HCT116 (cell line): ENCODE results near the gene FRMD4A. TPM values are rescaled to one million over a fixed set of nuclear protein-coding genes. Genes with fewer than 3 reads are reported as not detected.
"Not testable (repeated sequence)": the region's sequence is repeated elsewhere in the genome, so short reads cannot be mapped to it uniquely, and the experiment has no call there.

ENCODE experiments used
- ATAC-seq: fragments of 200-7000 bp; cut with Tn5 transposase; 2 replicates; pipeline ENCODE4 v1.9.1; 2020; ENCODE audit warnings: mild to moderate bottlenecking, moderate library complexity
- BruUV-seq: library from RNA; stranded (reverse); fragments of 400-500 nt; replicated peaks from 2 replicates; lab custom pipeline; 2021; lab: Mats Ljungman, UMichigan
- CTCF ChIA-PET: fragments of 300-600 bp; sonication (Branson Sonifier 250); formaldehyde crosslinking; loops from one replicate; lab custom pipeline; 2021; ENCODE audit warnings: antibody characterized with exemption; lab: Charles Lee
- POLR2A ChIA-PET: fragments of 300-600, 350-600 bp; sonication (Branson Sonifier 250); formaldehyde crosslinking; loops from one replicate; lab custom pipeline; 2021; ENCODE audit warnings: antibody characterized with exemption; lab: Charles Lee
- RAD21 ChIA-PET, 2 experiments: fragments of 300-600 bp; sonication (Branson Sonifier 250); formaldehyde crosslinking; loops; one replicate each; lab custom pipeline; 2023; ENCODE audit warnings: low total read pairs in 2 of 2; ENCODE audit not compliant: uncharacterized antibody in 2 of 2, unreplicated experiment in 2 of 2, low non-redundant PET in 1 of 2; lab: Charles Lee
- DNase-seq: peaks from one replicate; pipeline ENCODE4 v3.0.0-alpha.2; 2010; ENCODE audit warnings: low read depth, low spot score
- H2AFZ ChIP-seq: fragments of 200-600 bp; shearing (Covaris generic), sonication (generic); 2 replicates; pipeline ENCODE4 v1.6.1; 2017; ENCODE audit warnings: low read depth, mixed run types, mixed read lengths, antibody characterized with exemption, low read length; ENCODE audit not compliant: poor library complexity, severe bottlenecking
- H3K27ac ChIP-seq: 2 replicates; pipeline ENCODE4 v1.5.1; 2012; ENCODE audit warnings: low read depth, low read length
- H3K27me3 ChIP-seq: fragments of 200-600 bp; sonication (generic); 2 replicates; pipeline ENCODE4 v1.6.1; 2016; ENCODE audit warnings: mixed run types, low read length, mixed read lengths; ENCODE audit not compliant: insufficient read depth
- H3K36me3 ChIP-seq, 2 experiments: fragments of 200-500 bp in 1 of 2; fragments of 200-600 bp in 1 of 2; sonication (Bioruptor generic) in 1 of 2; sonication (generic) in 1 of 2; 2 replicates each; pipeline versions ENCODE4 v1.5.1 to v1.6.1; 2014 to 2016; ENCODE audit warnings: low read length in 2 of 2, inconsistent platforms in 1 of 2, mixed read lengths in 1 of 2, mixed run types in 1 of 2; ENCODE audit not compliant: insufficient read depth in 2 of 2, control insufficient read depth in 1 of 2
- H3K4me1 ChIP-seq, 2 experiments: fragments of 200-600 bp in 1 of 2; sonication (generic) in 1 of 2; 2 replicates each; pipeline versions ENCODE4 v1.5.1 to v1.6.1; 2012 to 2017; ENCODE audit warnings: low read length in 2 of 2, inconsistent platforms in 1 of 2, mild to moderate bottlenecking in 1 of 2, mixed read lengths in 1 of 2, mixed run types in 1 of 2, moderate library complexity in 1 of 2; ENCODE audit not compliant: insufficient read depth in 2 of 2, control insufficient read depth in 1 of 2
- H3K4me2 ChIP-seq: fragments of 200-600 bp; sonication (generic); 2 replicates; pipeline ENCODE4 v1.6.1; 2017; ENCODE audit warnings: mixed run types, low read length, mixed read lengths
- H3K4me3 ChIP-seq, 2 experiments: fragments of 200-600 bp in 1 of 2; sonication (generic) in 1 of 2; replicated peaks in 1 of 2; 2 replicates each; pipeline ENCODE4 v1.5.1; 2011 to 2016; ENCODE audit warnings: low read length in 2 of 2, control low read depth in 1 of 2, low read depth in 1 of 2, mild to moderate bottlenecking in 1 of 2, mixed read lengths in 1 of 2, mixed run types in 1 of 2
- H3K79me2 ChIP-seq: fragments of 200-600 bp; sonication (generic); 2 replicates; pipeline ENCODE4 v1.6.1; 2017; ENCODE audit warnings: mild to moderate bottlenecking, mixed run types, low read length, moderate library complexity, mixed read lengths; ENCODE audit not compliant: insufficient read depth
- H3K9ac ChIP-seq: fragments of 200-600 bp; sonication (generic); 2 replicates; pipeline ENCODE4 v1.6.1; 2016; ENCODE audit warnings: low read length, mixed read lengths
- H3K9me2 ChIP-seq: fragments of 200-600 bp; sonication (generic), shearing (Covaris generic); 2 replicates; pipeline ENCODE4 v1.6.1; 2017; ENCODE audit warnings: mixed run types, mild to moderate bottlenecking, moderate library complexity; ENCODE audit not compliant: insufficient read depth
- H3K9me3 ChIP-seq, 2 experiments: fragments of 200-500 bp in 1 of 2; fragments of 200-600 bp in 1 of 2; sonication (Bioruptor generic) in 1 of 2; sonication (generic) in 1 of 2; 2 replicates each; pipeline ENCODE4 v1.6.1; 2014 to 2017; ENCODE audit warnings: low read length in 2 of 2, mixed read lengths in 2 of 2, inconsistent platforms in 1 of 2, low read depth in 1 of 2, mild to moderate bottlenecking in 1 of 2, mixed run types in 1 of 2, moderate library complexity in 1 of 2; ENCODE audit not compliant: control insufficient read depth in 1 of 2, insufficient read depth in 1 of 2
- H4K20me1 ChIP-seq: fragments of 200-600 bp; sonication (generic), shearing (Covaris generic); 2 replicates; pipeline ENCODE4 v1.6.1; 2017; ENCODE audit warnings: mixed run types, mild to moderate bottlenecking, moderate library complexity; ENCODE audit not compliant: insufficient read depth
- CBX3 ChIP-seq: IDR thresholded peaks from 2 replicates; pipeline ENCODE4 v1.6.1; 2012; ENCODE audit warnings: low read depth
- EZH2 ChIP-seq: fragments of 200-600 bp; sonication (generic); IDR thresholded peaks from 2 replicates; pipeline ENCODE4 v1.6.1; 2017; ENCODE audit warnings: antibody characterized with exemption, mixed run types
- EZH2phosphoT487 ChIP-seq: fragments of 200-600 bp; IDR thresholded peaks from 2 replicates; pipeline ENCODE4 v1.6.1; 2018; ENCODE audit warnings: antibody characterized with exemption, borderline replicate concordance
- FOSL1 ChIP-seq: IDR thresholded peaks from 2 replicates; pipeline ENCODE4 v1.6.1; 2012; ENCODE audit warnings: low read depth
- POLR2A ChIP-seq: IDR thresholded peaks from 2 replicates; pipeline ENCODE4 v1.7.0; 2011; ENCODE audit warnings: borderline replicate concordance; ENCODE audit not compliant: insufficient read depth, insufficient read length; ENCODE audit errors: extremely low read depth
- POLR2AphosphoS5 ChIP-seq: IDR thresholded peaks from 2 replicates; pipeline ENCODE4 v1.6.1; 2011; ENCODE audit warnings: mild to moderate bottlenecking, low read depth, low read length, moderate library complexity
- RAD21 ChIP-seq: IDR thresholded peaks from 2 replicates; pipeline ENCODE4 v1.6.1; 2012; ENCODE audit warnings: low read depth, mild to moderate bottlenecking
- TCF7L2 ChIP-seq: IDR thresholded peaks from 2 replicates; pipeline ENCODE4 v1.7.0; 2011; ENCODE audit warnings: borderline replicate concordance, inconsistent platforms; ENCODE audit not compliant: insufficient read depth, insufficient read length; ENCODE audit errors: extremely low read depth
- YY1 ChIP-seq: IDR thresholded peaks from 2 replicates; pipeline ENCODE4 v1.6.1; 2011; ENCODE audit warnings: low read length, low read depth, moderate library complexity, mild to moderate bottlenecking; ENCODE audit not compliant: insufficient replicate concordance; ENCODE audit errors: extremely low read depth
- ZFX ChIP-seq: fragments of 450-650 bp; IDR thresholded peaks from 2 replicates; pipeline ENCODE4 v1.6.1; 2017
- ZNF274 ChIP-seq: fragments of 200-500 bp; sonication (Bioruptor generic); IDR thresholded peaks from 2 replicates; pipeline ENCODE4 v1.6.1; 2014; ENCODE audit warnings: mild to moderate bottlenecking, low read depth, low read length, inconsistent platforms
- intact Hi-C: fragments of 100-400 bp; cut with micrococcal nuclease; formaldehyde crosslinking; loops from 2 replicates; pipeline ENCODE4 v1.10.0; 2022
- total RNA-seq: library from RNA; stranded (reverse); gene quantifications from one replicate; pipeline ENCODE4 v1.2.1, GENCODE V29; 2021; ENCODE audit not compliant: unreplicated experiment
- TF ChIP-seq, protein P1 (sequence below): IDR thresholded peaks from 2 replicates; pipeline ENCODE4 v1.6.1; 2012; ENCODE audit warnings: low read depth

FRMD4A gene
- total RNA-seq, 1 experiment from 2014 or later: 0.20 TPM

DNA sequence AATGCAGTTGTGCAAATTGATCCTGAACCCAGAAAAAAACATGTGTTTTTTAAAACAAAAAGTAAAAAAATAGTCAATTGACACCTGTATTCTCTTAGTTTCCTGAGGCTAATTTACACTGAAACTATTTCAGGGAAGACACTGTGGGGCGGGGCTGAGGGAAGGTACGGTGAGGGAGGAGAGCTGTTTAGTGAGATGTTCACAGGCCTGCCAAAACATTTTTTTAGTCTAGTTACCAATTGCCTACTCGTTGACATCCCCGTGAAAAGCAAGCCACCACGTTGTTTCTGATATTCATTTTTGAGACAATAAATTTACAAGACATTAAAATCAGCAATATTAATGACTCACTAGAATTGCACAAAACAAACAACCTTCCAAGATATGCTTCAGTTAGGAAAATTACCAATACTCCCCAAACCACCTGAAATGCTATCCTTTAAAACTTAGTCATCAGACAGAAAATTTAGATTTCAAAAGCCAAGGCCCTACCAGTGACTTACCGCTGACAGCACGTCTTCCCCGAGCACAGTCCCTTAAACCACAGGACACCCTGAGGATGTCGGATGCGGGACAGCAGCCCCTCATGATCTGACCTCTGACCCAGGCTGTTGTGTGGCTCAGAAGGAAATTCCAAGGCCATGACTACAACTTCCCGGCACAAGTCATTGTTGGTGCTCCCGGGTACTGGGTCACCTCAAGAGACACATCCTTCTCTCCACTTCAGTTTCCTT is 464.8 kb downstream of the FRMD4A start (continued):
- TF ChIP-seq ZFX (no peak), POLR2A (no peak), ZNF274 (no peak), RAD21 (no peak), CBX3 (0 out of 2 replicates have a peak, but pooled peaks have one; percentile 21), EZH2 (no peak), FOSL1 (peak; percentile 63), EZH2phosphoT487 (no peak), TCF7L2 (no peak), YY1 (no peak), POLR2AphosphoS5 (no peak)
- TF ChIP-seq, protein P1, sequence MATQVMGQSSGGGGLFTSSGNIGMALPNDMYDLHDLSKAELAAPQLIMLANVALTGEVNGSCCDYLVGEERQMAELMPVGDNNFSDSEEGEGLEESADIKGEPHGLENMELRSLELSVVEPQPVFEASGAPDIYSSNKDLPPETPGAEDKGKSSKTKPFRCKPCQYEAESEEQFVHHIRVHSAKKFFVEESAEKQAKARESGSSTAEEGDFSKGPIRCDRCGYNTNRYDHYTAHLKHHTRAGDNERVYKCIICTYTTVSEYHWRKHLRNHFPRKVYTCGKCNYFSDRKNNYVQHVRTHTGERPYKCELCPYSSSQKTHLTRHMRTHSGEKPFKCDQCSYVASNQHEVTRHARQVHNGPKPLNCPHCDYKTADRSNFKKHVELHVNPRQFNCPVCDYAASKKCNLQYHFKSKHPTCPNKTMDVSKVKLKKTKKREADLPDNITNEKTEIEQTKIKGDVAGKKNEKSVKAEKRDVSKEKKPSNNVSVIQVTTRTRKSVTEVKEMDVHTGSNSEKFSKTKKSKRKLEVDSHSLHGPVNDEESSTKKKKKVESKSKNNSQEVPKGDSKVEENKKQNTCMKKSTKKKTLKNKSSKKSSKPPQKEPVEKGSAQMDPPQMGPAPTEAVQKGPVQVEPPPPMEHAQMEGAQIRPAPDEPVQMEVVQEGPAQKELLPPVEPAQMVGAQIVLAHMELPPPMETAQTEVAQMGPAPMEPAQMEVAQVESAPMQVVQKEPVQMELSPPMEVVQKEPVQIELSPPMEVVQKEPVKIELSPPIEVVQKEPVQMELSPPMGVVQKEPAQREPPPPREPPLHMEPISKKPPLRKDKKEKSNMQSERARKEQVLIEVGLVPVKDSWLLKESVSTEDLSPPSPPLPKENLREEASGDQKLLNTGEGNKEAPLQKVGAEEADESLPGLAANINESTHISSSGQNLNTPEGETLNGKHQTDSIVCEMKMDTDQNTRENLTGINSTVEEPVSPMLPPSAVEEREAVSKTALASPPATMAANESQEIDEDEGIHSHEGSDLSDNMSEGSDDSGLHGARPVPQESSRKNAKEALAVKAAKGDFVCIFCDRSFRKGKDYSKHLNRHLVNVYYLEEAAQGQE: no peak

DNA sequence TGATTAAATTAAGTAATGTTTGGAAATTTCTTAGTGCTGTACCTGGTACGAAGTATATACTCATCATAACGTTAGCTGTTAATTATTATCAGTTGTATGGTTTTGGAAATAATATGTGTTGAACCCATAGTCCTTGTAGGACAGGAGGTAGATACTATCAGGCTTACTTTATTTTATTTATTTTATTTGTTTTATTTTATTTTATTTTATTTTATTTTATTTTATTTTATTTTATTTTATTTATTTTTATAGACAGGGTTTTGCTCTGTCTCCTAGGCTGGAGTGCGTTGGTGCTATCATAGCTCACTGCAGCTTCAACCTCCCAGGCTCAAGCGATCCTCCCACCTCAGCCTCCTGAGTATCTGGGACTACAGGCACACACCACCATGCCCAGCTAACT is 465.5 kb downstream of the FRMD4A start:
- ATAC-seq, intact Hi-C loops, CTCF ChIA-PET, BruUV-seq, RAD21 ChIA-PET, H3K79me2 ChIP-seq, H3K4me3 ChIP-seq, DNase-seq, H3K27me3 ChIP-seq, H3K9me2 ChIP-seq, H3K9ac ChIP-seq, POLR2A ChIA-PET, H4K20me1 ChIP-seq, H3K36me3 ChIP-seq, H3K9me3 ChIP-seq: not testable (repeated sequence)
- peak overlapping the region; percentile 84; the same call in 1 of the 2 replicates for H3K4me2 ChIP-seq
- H2AFZ ChIP-seq: peak overlapping the region; percentile 75
- 0 out of 2 replicates have a peak overlapping the region, but pooled peaks have one; percentile 23 for H3K27ac ChIP-seq
- peaks cover 18 to 19% of the 10 kb centered on the region in 2 experiments for H3K4me1 ChIP-seq
